Measurements from ENCODE around the gene DLG2. TPM values are rescaled to one million over a fixed set of nuclear protein-coding genes. Genes with fewer than 3 reads are reported as not detected.

DLG2 gene
- total RNA-seq, 1 donor from 2014 or later: 0.43 TPM

DNA sequence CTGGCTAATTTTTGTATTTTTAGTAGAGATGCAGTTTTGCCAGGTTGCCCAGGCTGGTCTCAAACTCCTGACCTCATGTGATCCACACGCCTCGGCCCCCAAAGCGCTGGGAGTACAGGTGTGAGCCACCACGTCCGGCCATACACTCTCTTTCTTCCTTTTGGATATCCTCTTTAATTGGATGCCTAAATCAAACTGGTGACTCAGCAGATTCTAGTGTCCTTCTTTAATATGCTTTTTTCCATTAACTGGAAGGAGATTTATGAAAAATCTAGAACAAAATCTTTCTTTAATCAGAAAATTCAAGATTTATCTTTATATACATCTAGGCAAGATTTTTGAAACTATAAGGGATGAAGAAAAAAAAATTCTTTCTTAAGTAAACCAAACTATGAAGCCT lies 1371.7 kb downstream of the DLG2 start:
- Histone ChIP-seq H3K27ac (no peak overlapping the region), H3K4me3 (no peak overlapping the region), H3K36me3 (no peaks in the 10 kb centered on the region), H3K4me1 (peaks cover 0 to 1% of the 10 kb centered on the region in 2 donors), H3K27me3 (no peaks in the 10 kb centered on the region), H3K9me3 (no peaks in the 10 kb centered on the region)
- DNase-seq (ENCODE audit: low spot score in 2 of 2): no peak
- TF ChIP-seq, protein P1, sequence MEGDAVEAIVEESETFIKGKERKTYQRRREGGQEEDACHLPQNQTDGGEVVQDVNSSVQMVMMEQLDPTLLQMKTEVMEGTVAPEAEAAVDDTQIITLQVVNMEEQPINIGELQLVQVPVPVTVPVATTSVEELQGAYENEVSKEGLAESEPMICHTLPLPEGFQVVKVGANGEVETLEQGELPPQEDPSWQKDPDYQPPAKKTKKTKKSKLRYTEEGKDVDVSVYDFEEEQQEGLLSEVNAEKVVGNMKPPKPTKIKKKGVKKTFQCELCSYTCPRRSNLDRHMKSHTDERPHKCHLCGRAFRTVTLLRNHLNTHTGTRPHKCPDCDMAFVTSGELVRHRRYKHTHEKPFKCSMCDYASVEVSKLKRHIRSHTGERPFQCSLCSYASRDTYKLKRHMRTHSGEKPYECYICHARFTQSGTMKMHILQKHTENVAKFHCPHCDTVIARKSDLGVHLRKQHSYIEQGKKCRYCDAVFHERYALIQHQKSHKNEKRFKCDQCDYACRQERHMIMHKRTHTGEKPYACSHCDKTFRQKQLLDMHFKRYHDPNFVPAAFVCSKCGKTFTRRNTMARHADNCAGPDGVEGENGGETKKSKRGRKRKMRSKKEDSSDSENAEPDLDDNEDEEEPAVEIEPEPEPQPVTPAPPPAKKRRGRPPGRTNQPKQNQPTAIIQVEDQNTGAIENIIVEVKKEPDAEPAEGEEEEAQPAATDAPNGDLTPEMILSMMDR (IDR thresholded peaks at IDR 0.05): no peak
- intact Hi-C loops (cut with DNase I): no loop called here

DNA sequence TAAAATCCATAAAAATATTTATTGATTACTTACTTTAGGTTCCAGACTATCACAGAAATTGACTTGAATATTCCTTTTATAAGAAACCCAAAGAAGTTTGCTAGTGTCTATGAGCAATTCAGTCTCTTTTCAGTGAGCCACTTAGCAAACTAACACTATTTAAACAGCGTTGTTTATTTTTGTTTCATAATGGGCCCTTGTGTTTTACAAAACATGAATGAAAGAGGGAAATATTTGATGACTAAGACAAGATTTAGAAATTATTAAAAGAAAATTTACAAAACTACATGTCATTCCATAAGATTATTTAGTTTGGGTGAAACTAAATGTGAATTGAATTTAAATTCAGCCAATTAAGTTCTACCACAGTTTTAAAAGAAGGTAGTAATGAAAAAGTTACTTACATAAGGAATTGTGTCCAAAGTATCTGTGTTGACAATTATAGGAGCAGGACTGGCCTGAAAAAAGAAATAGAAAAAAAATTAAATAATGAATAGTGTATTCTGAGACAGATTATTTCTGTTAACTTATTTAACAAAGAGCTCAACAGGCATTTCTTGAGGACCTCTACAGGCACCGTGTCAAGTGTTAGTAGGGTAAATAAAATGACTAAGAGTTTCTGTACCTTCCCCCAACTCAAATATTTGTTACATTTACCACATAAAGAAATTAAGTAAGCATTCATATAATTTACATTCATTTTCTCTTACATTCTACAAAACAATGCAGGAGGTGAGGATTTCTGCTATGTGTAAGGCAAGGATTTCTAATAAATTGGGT lies 1376.1 kb downstream of the DLG2 start:
- H3K4me1 ChIP-seq: peaks cover 0 to 11% of the 10 kb centered on the region in 2 donors
- no peaks in the 10 kb centered on the region for H3K36me3 ChIP-seq
- no peaks in the 10 kb centered on the region for H3K27me3 ChIP-seq
- intact Hi-C loops (cut with DNase I): no loop called here
- no peaks in the 10 kb centered on the region for H3K9me3 ChIP-seq
- TF ChIP-seq, protein P1 (IDR thresholded peaks at IDR 0.05): no peak
- H3K27ac ChIP-seq: peak overlapping the region in 1 of 2 donors; percentile 59
- no peak for DNase-seq (ENCODE audit: low spot score in 2 of 2)
- no peak overlapping the region for H3K4me3 ChIP-seq

DNA sequence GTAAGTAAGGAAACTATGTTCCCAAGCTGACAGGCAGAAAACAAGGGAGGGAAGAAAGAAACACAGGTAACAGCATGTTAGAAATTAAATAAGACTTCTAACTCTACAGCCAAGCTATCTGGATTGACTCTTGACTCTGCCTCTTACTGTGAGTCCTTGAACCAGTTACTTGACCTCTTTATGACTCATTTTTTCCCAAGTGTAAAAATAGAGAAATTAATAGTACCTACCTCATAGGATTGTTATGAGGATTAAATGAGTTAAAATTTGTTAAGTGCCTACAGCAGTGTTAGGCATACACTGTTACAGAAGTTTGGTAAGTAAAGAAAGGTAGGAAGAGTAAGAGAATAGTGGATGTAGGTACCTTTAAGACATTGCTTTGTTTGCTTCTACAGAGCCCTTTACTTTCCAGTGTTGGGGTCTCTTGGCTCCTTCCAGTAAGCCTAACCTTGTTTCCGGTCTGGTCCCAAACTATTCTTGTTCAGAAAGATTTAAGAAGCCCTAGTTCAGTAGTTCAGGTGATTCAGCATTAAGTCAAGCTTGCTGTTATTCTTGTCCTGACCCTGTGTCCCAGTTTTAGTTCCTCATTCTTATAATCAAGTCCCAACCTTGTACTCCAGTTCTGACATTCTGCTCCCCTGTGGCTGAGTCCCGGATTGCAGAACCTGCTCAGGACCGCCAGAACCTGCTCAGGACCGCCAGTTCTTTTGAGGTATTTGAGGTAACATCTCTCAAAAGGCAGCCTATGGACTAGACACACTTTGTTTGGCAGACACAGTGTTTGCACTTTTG lies 1377.6 kb downstream of the DLG2 start:
- no peak for DNase-seq (ENCODE audit: low spot score in 2 of 2)
- Histone ChIP-seq H3K4me1 (peaks cover 0 to 11% of the 10 kb centered on the region in 2 donors), H3K36me3 (no peaks in the 10 kb centered on the region), H3K9me3 (no peaks in the 10 kb centered on the region), H3K27me3 (no peaks in the 10 kb centered on the region), H3K27ac (peak overlapping the region; percentile 57 to 59), H3K4me3 (no peak overlapping the region)
- TF ChIP-seq, protein P1 (IDR thresholded peaks at IDR 0.05): no peak
- intact Hi-C loops (cut with DNase I): no loop called here

DNA sequence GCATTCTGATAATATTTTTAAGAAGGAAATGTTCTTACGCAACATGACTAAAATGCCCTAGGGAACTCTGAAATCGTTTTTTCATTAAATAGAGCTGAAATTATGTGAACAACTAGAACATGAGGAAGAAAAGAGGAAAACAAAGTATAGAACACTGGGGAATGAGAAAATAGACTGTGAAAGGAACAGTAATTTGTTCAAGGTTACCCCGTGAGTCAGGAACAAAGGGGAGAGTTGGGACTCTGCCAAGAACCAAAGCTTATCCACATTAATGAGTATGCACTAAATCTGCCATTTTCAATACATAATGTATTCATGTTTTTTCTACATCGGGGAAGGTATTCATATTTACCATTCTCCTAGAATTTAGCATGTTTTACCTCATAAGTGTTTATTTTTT lies 1379.2 kb downstream of the DLG2 start:
- H3K4me1 ChIP-seq: peaks cover 0 to 11% of the 10 kb centered on the region in 2 donors
- H3K9me3 ChIP-seq: no peaks in the 10 kb centered on the region
- H3K27me3 ChIP-seq: no peaks in the 10 kb centered on the region
- no peak overlapping the region for H3K27ac ChIP-seq
- H3K36me3 ChIP-seq: no peaks in the 10 kb centered on the region
- TF ChIP-seq, protein P1 (IDR thresholded peaks at IDR 0.05): no peak
- H3K4me3 ChIP-seq: no peak overlapping the region
- DNase-seq (ENCODE audit: low spot score in 2 of 2): no peak
- intact Hi-C loops (cut with DNase I): no loop called here

DNA sequence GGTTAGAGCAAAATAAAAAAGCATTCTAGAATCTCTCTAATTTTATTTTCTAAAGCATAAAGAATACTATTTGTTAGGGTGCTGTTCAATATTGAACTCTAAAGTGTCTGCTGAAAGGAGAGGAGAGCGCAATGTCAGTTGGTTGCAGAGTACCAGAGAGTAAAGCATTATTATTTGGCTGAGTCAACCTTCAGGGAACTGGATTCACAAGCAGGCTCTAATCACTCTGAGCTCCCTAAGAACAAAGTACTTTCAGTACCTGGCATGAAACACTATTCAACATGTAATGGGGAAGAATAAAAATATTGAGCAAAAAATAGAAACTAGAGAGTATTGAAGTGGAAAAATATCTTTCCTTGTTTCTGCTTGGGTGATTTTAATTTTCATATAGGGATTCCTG lies 1380.0 kb downstream of the DLG2 start:
- no peak for DNase-seq (ENCODE audit: low spot score in 2 of 2)
- H3K27ac ChIP-seq: no peak overlapping the region
- no peaks in the 10 kb centered on the region for H3K27me3 ChIP-seq
- H3K36me3 ChIP-seq: no peaks in the 10 kb centered on the region
- intact Hi-C loops (cut with DNase I): no loop called here
- H3K4me1 ChIP-seq: peaks cover 0 to 11% of the 10 kb centered on the region in 2 donors
- H3K4me3 ChIP-seq: no peak overlapping the region
- TF ChIP-seq, protein P1 (IDR thresholded peaks at IDR 0.05): no peak
- H3K9me3 ChIP-seq: no peaks in the 10 kb centered on the region
